Measurements from ENCODE around the gene PTPRS. TPM values are rescaled to one million over a fixed set of nuclear protein-coding genes. Genes with fewer than 3 reads are reported as not detected.

Gene PTPRS
- total RNA-seq, 1 experiment from 2014 or later = 93.0 TPM

DNA sequence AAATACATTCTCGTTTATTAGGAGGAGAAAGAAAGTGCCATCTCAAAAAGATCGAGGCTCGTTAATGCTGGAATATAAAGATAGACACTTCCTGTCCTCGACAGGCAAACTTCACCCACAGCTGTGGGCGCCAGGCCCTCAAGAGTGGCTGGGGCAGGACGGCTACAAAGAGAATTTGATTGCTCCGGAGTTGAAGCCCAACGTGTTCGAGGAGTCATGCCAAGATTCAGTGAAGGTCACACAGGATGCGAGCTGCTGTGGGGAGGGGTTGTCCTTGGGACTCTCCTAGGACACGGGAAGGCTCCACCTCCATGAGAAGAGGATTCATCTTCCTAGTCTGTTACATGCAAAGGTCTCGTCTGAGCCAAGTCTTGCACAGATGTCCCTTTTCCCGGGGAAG is 16.3 kb upstream of the PTPRS start:
- CTCF ChIA-PET = interaction anchor here (0.6 kb wide), 1 partner anchor 484 kb away, joined by 5 read pairs; no protein-coding TSS in a partner anchor
- intact Hi-C loops (cut with micrococcal nuclease; ENCODE audit: unreplicated experiment) = no loop called here
- H3K27me3 Mint-ChIP-seq (ENCODE audit: unreplicated experiment) = peaks cover 66% of the 10 kb centered on the region

DNA sequence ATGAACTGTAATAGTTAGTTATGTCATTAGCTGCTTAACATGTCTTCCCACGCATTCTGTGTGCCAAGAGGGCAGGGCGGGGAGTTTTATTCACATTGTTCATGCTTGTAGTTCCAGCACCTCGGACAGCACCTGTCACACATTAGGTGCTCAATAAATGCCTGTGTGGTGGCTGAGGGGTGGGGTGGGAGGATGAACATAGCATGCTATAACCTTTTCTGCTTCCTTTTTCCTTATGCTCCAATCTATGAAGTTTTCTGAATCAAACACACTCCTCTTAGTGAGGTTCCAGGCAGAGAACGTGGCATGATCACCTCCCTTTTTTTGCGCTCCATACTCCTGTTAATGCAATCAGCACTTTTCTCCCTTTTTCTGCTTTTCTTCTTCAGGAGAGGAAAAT is 15.8 kb upstream of the PTPRS start:
- TF ChIP-seq, protein P1, sequence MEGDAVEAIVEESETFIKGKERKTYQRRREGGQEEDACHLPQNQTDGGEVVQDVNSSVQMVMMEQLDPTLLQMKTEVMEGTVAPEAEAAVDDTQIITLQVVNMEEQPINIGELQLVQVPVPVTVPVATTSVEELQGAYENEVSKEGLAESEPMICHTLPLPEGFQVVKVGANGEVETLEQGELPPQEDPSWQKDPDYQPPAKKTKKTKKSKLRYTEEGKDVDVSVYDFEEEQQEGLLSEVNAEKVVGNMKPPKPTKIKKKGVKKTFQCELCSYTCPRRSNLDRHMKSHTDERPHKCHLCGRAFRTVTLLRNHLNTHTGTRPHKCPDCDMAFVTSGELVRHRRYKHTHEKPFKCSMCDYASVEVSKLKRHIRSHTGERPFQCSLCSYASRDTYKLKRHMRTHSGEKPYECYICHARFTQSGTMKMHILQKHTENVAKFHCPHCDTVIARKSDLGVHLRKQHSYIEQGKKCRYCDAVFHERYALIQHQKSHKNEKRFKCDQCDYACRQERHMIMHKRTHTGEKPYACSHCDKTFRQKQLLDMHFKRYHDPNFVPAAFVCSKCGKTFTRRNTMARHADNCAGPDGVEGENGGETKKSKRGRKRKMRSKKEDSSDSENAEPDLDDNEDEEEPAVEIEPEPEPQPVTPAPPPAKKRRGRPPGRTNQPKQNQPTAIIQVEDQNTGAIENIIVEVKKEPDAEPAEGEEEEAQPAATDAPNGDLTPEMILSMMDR (IDR thresholded peaks at IDR 0.05; ENCODE audit: unreplicated experiment) = no peak
- H3K4me3 Mint-ChIP-seq (ENCODE audit: low read depth, unreplicated experiment) = no peak overlapping the region

More for the DNA sequence above, 16.3 kb upstream of the PTPRS start:
- Mint-ChIP-seq H3K4me3 (ENCODE audit: low read depth, unreplicated experiment) (no peak overlapping the region), H3K27ac (ENCODE audit: unreplicated experiment) (no peak overlapping the region), H3K36me3 (ENCODE audit: insufficient read depth, unreplicated experiment) (peaks cover 5% of the 10 kb centered on the region), H3K4me1 (ENCODE audit: low read depth, unreplicated experiment) (peaks cover 6% of the 10 kb centered on the region), H3K9me3 (ENCODE audit: low read depth, unreplicated experiment) (no peaks in the 10 kb centered on the region)
- DNase-seq = no peak
- no TSS peak for BruUV-seq (replicated peaks)
- TF ChIP-seq, protein P1 (IDR thresholded peaks at IDR 0.05; ENCODE audit: unreplicated experiment) = no peak

DNA sequence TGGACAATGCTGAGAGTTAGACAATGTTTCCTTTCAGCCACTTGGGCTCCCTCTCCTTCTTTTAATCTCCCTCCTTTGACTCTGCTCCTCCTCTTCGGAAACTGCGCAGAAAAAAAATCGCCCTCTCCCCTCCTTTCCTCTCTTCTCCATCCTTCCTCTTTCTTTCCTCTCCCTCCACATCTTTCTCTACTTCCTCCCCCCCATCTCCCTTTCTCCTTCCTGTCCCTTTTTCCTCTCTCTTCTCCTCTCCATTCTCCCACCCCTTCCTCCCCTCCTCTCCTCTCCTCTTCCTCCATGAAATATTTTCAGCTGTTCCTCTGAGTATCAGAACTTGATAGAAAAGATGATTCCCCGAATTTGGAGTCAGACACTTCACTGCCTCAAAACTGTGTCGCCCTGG is 15.1 kb upstream of the PTPRS start:
- CTCF ChIA-PET = no interaction called here
- BruUV-seq (replicated peaks) = no TSS peak
- H3K27me3 Mint-ChIP-seq (ENCODE audit: unreplicated experiment) = peaks cover 66% of the 10 kb centered on the region

More for the DNA sequence above, 15.8 kb upstream of the PTPRS start:
- BruUV-seq (replicated peaks) = no TSS peak
- peaks cover 66% of the 10 kb centered on the region for H3K27me3 Mint-ChIP-seq (ENCODE audit: unreplicated experiment)
- CTCF ChIA-PET = interaction anchor here (0.6 kb wide), 1 partner anchor 484 kb away, joined by 5 read pairs; no protein-coding TSS in a partner anchor
- H3K4me1 Mint-ChIP-seq (ENCODE audit: low read depth, unreplicated experiment) = peaks cover 6% of the 10 kb centered on the region
- DNase-seq = no peak
- intact Hi-C loops (cut with micrococcal nuclease; ENCODE audit: unreplicated experiment) = no loop called here
- H3K27ac Mint-ChIP-seq (ENCODE audit: unreplicated experiment) = no peak overlapping the region
- no peaks in the 10 kb centered on the region for H3K9me3 Mint-ChIP-seq (ENCODE audit: low read depth, unreplicated experiment)
- peaks cover 5% of the 10 kb centered on the region for H3K36me3 Mint-ChIP-seq (ENCODE audit: insufficient read depth, unreplicated experiment)

DNA sequence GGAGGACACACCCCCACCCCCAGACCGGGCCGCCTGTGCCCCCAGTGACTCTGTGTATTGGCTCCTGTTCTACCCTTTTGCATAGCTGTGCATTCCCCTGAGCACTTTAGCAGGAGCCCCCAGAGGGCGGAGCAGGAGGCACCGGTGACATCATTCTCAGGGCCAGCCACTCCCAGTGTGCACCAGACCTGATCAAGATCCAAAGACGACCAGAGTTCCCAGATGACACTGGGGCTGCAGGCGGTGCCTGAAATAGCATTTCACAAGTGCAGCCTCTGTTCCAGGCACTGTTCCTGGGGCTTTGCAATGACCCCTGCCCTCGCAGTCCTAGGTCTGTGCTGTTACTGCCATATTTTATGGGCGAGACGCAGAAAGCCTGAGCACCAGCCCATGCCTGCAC is 14.5 kb upstream of the PTPRS start:
- H3K27me3 Mint-ChIP-seq (ENCODE audit: unreplicated experiment) = peaks cover 59% of the 10 kb centered on the region
- intact Hi-C loops (cut with micrococcal nuclease; ENCODE audit: unreplicated experiment) = no loop called here
- DNase-seq = no peak
- H3K27ac Mint-ChIP-seq (ENCODE audit: unreplicated experiment) = no peak overlapping the region
- H3K9me3 Mint-ChIP-seq (ENCODE audit: low read depth, unreplicated experiment) = no peaks in the 10 kb centered on the region
- H3K36me3 Mint-ChIP-seq (ENCODE audit: insufficient read depth, unreplicated experiment) = peaks cover 4% of the 10 kb centered on the region
- BruUV-seq (replicated peaks) = no TSS peak
- no peak overlapping the region for H3K4me3 Mint-ChIP-seq (ENCODE audit: low read depth, unreplicated experiment)
- TF ChIP-seq, protein P1 (IDR thresholded peaks at IDR 0.05; ENCODE audit: unreplicated experiment) = no peak
- peaks cover 6% of the 10 kb centered on the region for H3K4me1 Mint-ChIP-seq (ENCODE audit: low read depth, unreplicated experiment)
- CTCF ChIA-PET = no interaction called here

More for the DNA sequence above, 15.1 kb upstream of the PTPRS start:
- TF ChIP-seq, protein P1 (IDR thresholded peaks at IDR 0.05; ENCODE audit: unreplicated experiment) = no peak
- no peak for DNase-seq
- Mint-ChIP-seq H3K36me3 (ENCODE audit: insufficient read depth, unreplicated experiment) (peaks cover 5% of the 10 kb centered on the region), H3K27ac (ENCODE audit: unreplicated experiment) (no peak overlapping the region), H3K4me3 (ENCODE audit: low read depth, unreplicated experiment) (no peak overlapping the region), H3K9me3 (ENCODE audit: low read depth, unreplicated experiment) (no peaks in the 10 kb centered on the region), H3K4me1 (ENCODE audit: low read depth, unreplicated experiment) (peaks cover 6% of the 10 kb centered on the region)
- intact Hi-C loops (cut with micrococcal nuclease; ENCODE audit: unreplicated experiment) = no loop called here

All from Calu3 (cell line).